HepG2 (cell line): ENCODE measurements around the gene NRP1. TPM values are rescaled to one million over a fixed set of nuclear protein-coding genes. Genes with fewer than 3 reads are reported as not detected.
A peak's percentile ranks its signal among the peaks of the same experiment; 100 is the strongest.

ENCODE experiments used
- BRF2 ChIP-seq: sonication (generic); formaldehyde crosslinking; IDR thresholded peaks from 2 replicates; pipeline ENCODE4 v1.8.1; 2022; ENCODE audit warnings: mild to moderate bottlenecking, missing genetic modification reagents
- GTF3A ChIP-seq: sonication (generic); formaldehyde crosslinking; conservative IDR thresholded peaks from 2 replicates; pipeline ENCODE4 v1.4.0; 2020; ENCODE audit warnings: mild to moderate bottlenecking, missing genetic modification reagents
- HNF1B ChIP-seq: sonication (generic); formaldehyde crosslinking; IDR thresholded peaks from 2 replicates; pipeline ENCODE4 v1.5.1; 2020; ENCODE audit warnings: mild to moderate bottlenecking, moderate library complexity, missing genetic modification reagents
- HOMEZ ChIP-seq: IDR thresholded peaks from 2 replicates; pipeline ENCODE4 v1.6.1; 2016; ENCODE audit warnings: low read depth
- JUN ChIP-seq: sonication (generic); formaldehyde crosslinking; IDR thresholded peaks from 2 replicates; pipeline ENCODE4 v1.4.0; 2020; ENCODE audit warnings: mild to moderate bottlenecking, missing genetic modification reagents
- KMT2A ChIP-seq: sonication (generic); formaldehyde crosslinking; IDR thresholded peaks from 2 replicates; pipeline ENCODE4 v1.4.0; 2020; ENCODE audit warnings: missing genetic modification reagents
- PLRG1 ChIP-seq: fragments of 450-650 bp; conservative IDR thresholded peaks from 2 replicates; pipeline ENCODE4 v1.6.1; 2016
- ZBTB3 ChIP-seq: sonication (generic); formaldehyde crosslinking; IDR thresholded peaks from 2 replicates; pipeline ENCODE4 v1.4.0; 2020; ENCODE audit warnings: low read depth, mild to moderate bottlenecking, moderate library complexity, missing genetic modification reagents, borderline replicate concordance
- ZHX1 ChIP-seq: sonication (generic); formaldehyde crosslinking; IDR thresholded peaks from 2 replicates; pipeline ENCODE4 v1.8.1; 2022; ENCODE audit warnings: low read depth, mild to moderate bottlenecking, missing genetic modification reagents
- ZHX2 ChIP-seq, 2 experiments: sonication (generic) in 1 of 2; formaldehyde crosslinking in 1 of 2; IDR thresholded peaks; 2 replicates each; pipeline versions ENCODE4 v1.6.1 to v1.9.0; 2014 to 2022; ENCODE audit warnings: antibody characterized with exemption in 1 of 2, borderline replicate concordance in 1 of 2, inconsistent platforms in 1 of 2, low read depth in 1 of 2, missing genetic modification reagents in 1 of 2
- ZNF121 ChIP-seq: sonication (generic); formaldehyde crosslinking; IDR thresholded peaks from 2 replicates; pipeline ENCODE4 v1.5.0; 2020; ENCODE audit warnings: mild to moderate bottlenecking, missing genetic modification reagents
- ZNF580 ChIP-seq: IDR thresholded peaks from 2 replicates; pipeline ENCODE4 v1.6.1; 2016; ENCODE audit warnings: low read depth, borderline replicate concordance
- ZNF772 ChIP-seq: sonication (generic); formaldehyde crosslinking; IDR thresholded peaks from 2 replicates; pipeline ENCODE4 v1.5.0; 2020; ENCODE audit warnings: mild to moderate bottlenecking, missing genetic modification reagents
- polyA plus RNA-seq, 8 experiments: library from polyadenylated mRNA; depleted of rRNA in 3 of 8; stranded (reverse) in 7 of 8; unstranded in 1 of 8; fragments of >200 nt; fragmentation: Illumina TruSeq in 4 of 8; extraction: Trizol in 4 of 8; gene quantifications; 2 replicates each; pipeline versions ENCODE4 v1.2.1 to v1.2.3, GENCODE V29; 2011 to 2016; ENCODE audit warnings: low read depth in 4 of 8, missing spikeins in 1 of 8, mixed read lengths in 1 of 8; ENCODE audit not compliant: insufficient read depth in 1 of 8
- total RNA-seq, 5 experiments: library from RNA; depleted of rRNA; stranded (reverse); fragments of >200 nt; fragmentation: Illumina TruSeq; extraction: Trizol; gene quantifications; 2 replicates each; pipeline ENCODE4 v1.2.3, GENCODE V29; 2016; ENCODE audit warnings: low read depth in 1 of 5

Gene NRP1
- total and polyA plus RNA-seq, 2 of the 13 experiments (the other 11 are each of a cell fraction or from before 2014, with no cell fraction given) = 5.3 to 5.8 TPM

- TF ChIP-seq ZHX1 (peak; percentile 40; the same call in 1 of the 2 replicates), ZNF580 (peak; percentile 51; the same call in 1 of the 2 replicates), JUN (no peak), ZNF121 (CRISPR knock-in tag) (peak; percentile 47; the same call in 1 of the 2 replicates), ZBTB3 (CRISPR knock-in tag) (no peak), HNF1B (CRISPR knock-in tag) (peak; percentile 79; the same call in 1 of the 2 replicates), KMT2A (peak; percentile 33; the same call in 1 of the 2 replicates), PLRG1 (no peak), HOMEZ (CRISPR knock-in tag) (no peak), BRF2 (no peak), ZNF772 (peak; percentile 48; the same call in 1 of the 2 replicates), ZHX2 (IDR thresholded peaks at IDR 0.05; ENCODE audit: low read depth) (no peak), ZHX2 (CRISPR knock-in tag; IDR thresholded peaks at IDR 0.05; ENCODE audit: borderline replicate concordance) (no peak), GTF3A (CRISPR knock-in tag) (no peak)
Measured at GRCh38 chr10:33334805-33335550, 511 bp upstream of the NRP1 start (continued).
